GM06990 (cell line): ENCODE measurements around the gene GSC2.

Experiments used
- DNase-seq: peaks from one replicate; pipeline ENCODE4 v3.0.0-alpha.2; 2011; ENCODE audit not compliant: insufficient read length; ENCODE audit errors: extremely low read depth
- H3K27me3 ChIP-seq: replicated peaks from 2 replicates; pipeline ENCODE4 v1.6.0; 2011; ENCODE audit warnings: low read length; ENCODE audit not compliant: control insufficient read depth, insufficient read depth
- H3K36me3 ChIP-seq: 2 replicates; pipeline ENCODE4 v1.5.1; 2011; ENCODE audit warnings: low read length; ENCODE audit not compliant: control insufficient read depth, insufficient read depth
- H3K4me3 ChIP-seq: replicated peaks from 2 replicates; pipeline ENCODE4 v1.5.1; 2011; ENCODE audit warnings: low read depth, mild to moderate bottlenecking, control low read depth, low read length
- CTCF ChIP-seq: IDR thresholded peaks from 2 replicates; pipeline ENCODE4 v1.5.1; 2011; ENCODE audit warnings: low read length, control low read depth, mild to moderate bottlenecking, inconsistent platforms; ENCODE audit not compliant: insufficient read depth, poor library complexity, severe bottlenecking

The GSC2 gene

GRCh38 chr22:19172213-19173046, 22.3 kb upstream of the GSC2 start:
- Histone ChIP-seq H3K4me3 (peak overlapping the region; percentile 90), H3K27me3 (peaks cover 4% of the 10 kb centered on the region; the same call in 1 of the 2 replicates), H3K36me3 (peaks cover 3% of the 10 kb centered on the region)
- no peak for DNase-seq
- no peak for TF ChIP-seq CTCF

GRCh38 chr22:19169947-19170318, 19.8 kb upstream of the GSC2 start:
- Histone ChIP-seq H3K36me3 (no peaks in the 10 kb centered on the region; the same call in none of the 2 replicates), H3K4me3 (no peak overlapping the region), H3K27me3 (peaks cover 4% of the 10 kb centered on the region; the same call in 1 of the 2 replicates)
- no peak for TF ChIP-seq CTCF
- no peak for DNase-seq

GRCh38 chr22:19169002-19169946, 19.2 kb upstream of the GSC2 start:
- no peak overlapping the region for H3K4me3 ChIP-seq
- no peaks in the 10 kb centered on the region for H3K36me3 ChIP-seq
- DNase-seq, result no peak
- peaks cover 4% of the 10 kb centered on the region; the same call in 1 of the 2 replicates for H3K27me3 ChIP-seq
- no peak for TF ChIP-seq CTCF

GRCh38 chr22:19168088-19168890, 18.2 kb upstream of the GSC2 start:
- H3K36me3 ChIP-seq, result no peaks in the 10 kb centered on the region
- no peak for TF ChIP-seq CTCF
- no peak for DNase-seq
- no peak overlapping the region for H3K4me3 ChIP-seq
- peaks cover 4% of the 10 kb centered on the region; the same call in 1 of the 2 replicates for H3K27me3 ChIP-seq

- Histone ChIP-seq H3K36me3 (no peaks in the 10 kb centered on the region), H3K27me3 (peaks cover 4% of the 10 kb centered on the region; the same call in 1 of the 2 replicates), H3K4me3 (no peak overlapping the region)
- no peak for TF ChIP-seq CTCF
- no peak for DNase-seq
Measured at GRCh38 chr22:19167106-19167869, 17.2 kb upstream of the GSC2 start.
